GM23338 (cell line): ENCODE data around the gene MIDN. TPM values are rescaled to one million over a fixed set of nuclear protein-coding genes. Genes with fewer than 3 reads are reported as not detected.

Experiments used
- ATAC-seq: fragments of 200-7000 bp; cut with Tn5 transposase; 3 replicates; pipeline ENCODE4 v1.9.1; 2020
- DNase-seq: peaks from one replicate; pipeline ENCODE4 v3.0.0-alpha.2; 2015; ENCODE audit warnings: low spot score
- H2AFZ ChIP-seq: fragments of 200-600 bp; sonication (generic); 2 replicates; pipeline ENCODE4 v1.8.0; 2016; ENCODE audit warnings: antibody characterized with exemption, mild to moderate bottlenecking, moderate library complexity
- H3F3A ChIP-seq: fragments of 200-600 bp; sonication (generic); replicated peaks from 2 replicates; pipeline ENCODE4 v1.8.0; 2017; ENCODE audit warnings: antibody characterized with exemption, mixed run types, low read depth
- H3K27ac ChIP-seq: fragments of 200-600 bp; sonication (generic); 2 replicates; pipeline ENCODE4 v1.6.1; 2016; ENCODE audit warnings: low read depth
- H3K27me3 ChIP-seq: fragments of 200-600 bp; sonication (generic); 2 replicates; pipeline ENCODE4 v1.8.0; 2016; ENCODE audit warnings: mild to moderate bottlenecking, mixed run types, moderate library complexity; ENCODE audit not compliant: insufficient read depth
- H3K36me3 ChIP-seq: fragments of 200-600 bp; sonication (generic); 2 replicates; pipeline ENCODE4 v1.8.0; 2016; ENCODE audit warnings: mild to moderate bottlenecking; ENCODE audit not compliant: insufficient read depth
- H3K4me1 ChIP-seq: fragments of 200-600 bp; sonication (generic); 2 replicates; pipeline ENCODE4 v1.8.0; 2016; ENCODE audit warnings: mild to moderate bottlenecking, moderate library complexity; ENCODE audit not compliant: insufficient read depth
- H3K4me2 ChIP-seq: fragments of 200-600 bp; sonication (generic); 2 replicates; pipeline ENCODE4 v1.7.1; 2017; ENCODE audit warnings: mixed run types
- H3K4me3 ChIP-seq: fragments of 200-600 bp; sonication (generic); 2 replicates; pipeline ENCODE4 v1.6.1; 2016; ENCODE audit warnings: mixed run types
- H3K79me2 ChIP-seq: fragments of 200-600 bp; sonication (generic); replicated peaks from 2 replicates; pipeline ENCODE4 v1.8.0; 2017; ENCODE audit warnings: mild to moderate bottlenecking; ENCODE audit not compliant: insufficient read depth
- H3K9me2 ChIP-seq: fragments of 200-600 bp; sonication (generic); 2 replicates; pipeline ENCODE4 v1.8.0; 2017; ENCODE audit not compliant: insufficient read depth
- H4K20me1 ChIP-seq: fragments of 200-600 bp; sonication (generic); replicated peaks from 2 replicates; pipeline ENCODE4 v1.8.0; 2017; ENCODE audit warnings: mild to moderate bottlenecking; ENCODE audit not compliant: insufficient read depth
- H3K27ac Mint-ChIP-seq: 2 replicates; pipeline ENCODE4 v1.8.0; 2020; ENCODE audit warnings: inconsistent platforms, mild to moderate bottlenecking, moderate library complexity, mixed read lengths
- H3K27me3 Mint-ChIP-seq: 3 replicates; pipeline ENCODE4 v1.8.0; 2022; ENCODE audit warnings: low read depth, mild to moderate bottlenecking, moderate library complexity, mixed read lengths, inconsistent platforms; ENCODE audit not compliant: insufficient read depth, poor library complexity
- H3K36me3 Mint-ChIP-seq: 3 replicates; pipeline ENCODE4 v1.8.0; 2021; ENCODE audit warnings: low read depth, mild to moderate bottlenecking, inconsistent platforms, moderate library complexity, mixed read lengths
- H3K4me1 Mint-ChIP-seq: 3 replicates; pipeline ENCODE4 v1.8.0; 2020; ENCODE audit warnings: mild to moderate bottlenecking, inconsistent platforms, mixed read lengths
- H3K4me3 Mint-ChIP-seq: 3 replicates; pipeline ENCODE4 v1.8.0; 2021; ENCODE audit warnings: moderate library complexity, mild to moderate bottlenecking, inconsistent platforms, mixed read lengths
- H3K9me3 Mint-ChIP-seq: 3 replicates; pipeline ENCODE4 v1.8.0; 2020; ENCODE audit warnings: moderate library complexity, mild to moderate bottlenecking, inconsistent platforms, mixed read lengths
- CREB1 ChIP-seq: fragments of 250-450 bp; sonication (Bioruptor Pico); IDR thresholded peaks from 2 replicates; pipeline ENCODE4 v1.5.0; 2020; ENCODE audit warnings: low read depth, mild to moderate bottlenecking, moderate library complexity
- STAT1 ChIP-seq: IDR thresholded peaks from one replicate; pipeline ENCODE4 v1.6.1; 2016; ENCODE audit warnings: antibody characterized with exemption; ENCODE audit not compliant: unreplicated experiment
- polyA plus RNA-seq: library from polyadenylated mRNA; unstranded; fragments of >200 nt; fragmentation: Nextera tagmentation; extraction: Ambion mirVana; gene quantifications from 2 replicates; pipeline ENCODE4 v1.2.1, GENCODE V29; 2016
- total RNA-seq: library from RNA; depleted of rRNA; stranded (reverse); fragments of >200 nt; shearing (Covaris generic); gene quantifications from 2 replicates; pipeline ENCODE4 v1.2.3, GENCODE V29; 2014
- TF ChIP-seq, protein P1 (sequence below): fragments of 250-450 bp; sonication (Bioruptor Pico); IDR thresholded peaks from 2 replicates; pipeline ENCODE4 v1.5.0; 2020; ENCODE audit warnings: mild to moderate bottlenecking, moderate library complexity
- TF ChIP-seq, protein P2 (sequence below), 2 experiments: fragments of 200-600 bp in 1 of 2; sonication (generic) in 1 of 2; conservative IDR thresholded peaks; 2 replicates each; pipeline versions ENCODE4 v1.5.1 to v1.6.1; 2016 to 2017; ENCODE audit warnings: antibody characterized with exemption in 2 of 2, low read depth in 2 of 2, mild to moderate bottlenecking in 2 of 2, moderate library complexity in 1 of 2

MIDN gene
- total and polyA plus RNA-seq, 2 experiments from 2014 or later = 28.6 to 113 TPM

DNA sequence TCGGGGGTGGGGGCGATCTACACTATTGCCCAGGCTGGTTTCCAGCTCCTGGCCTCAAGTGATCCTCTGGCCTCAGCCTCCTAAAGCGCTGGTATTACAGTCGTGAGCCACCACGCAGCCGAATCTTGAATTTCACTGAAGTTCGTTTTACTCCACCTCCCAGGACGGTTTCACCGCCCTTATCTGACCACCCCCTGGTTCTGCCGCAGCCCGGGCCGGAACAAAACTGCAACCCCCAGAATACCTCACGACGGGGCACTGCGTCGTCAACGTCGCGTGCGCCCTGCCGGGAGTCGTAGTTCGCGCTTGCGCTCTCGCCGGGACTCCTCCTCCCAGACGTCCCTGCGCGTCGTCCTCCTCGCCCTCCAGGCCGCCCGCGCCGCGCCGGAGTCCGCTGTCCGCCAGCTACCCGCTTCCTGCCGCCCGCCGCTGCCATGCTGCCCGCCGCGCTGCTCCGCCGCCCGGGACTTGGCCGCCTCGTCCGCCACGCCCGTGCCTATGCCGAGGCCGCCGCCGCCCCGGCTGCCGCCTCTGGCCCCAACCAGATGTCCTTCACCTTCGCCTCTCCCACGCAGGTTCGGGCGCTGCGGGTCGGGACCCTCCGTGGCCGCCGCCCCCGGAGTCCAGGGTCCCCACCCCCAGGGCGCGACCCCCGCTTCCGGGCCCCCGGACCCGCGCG lies 6.8 kb upstream of the MIDN start, which contains the start of gene ATP5F1D (continued):
- TF ChIP-seq, protein P1, sequence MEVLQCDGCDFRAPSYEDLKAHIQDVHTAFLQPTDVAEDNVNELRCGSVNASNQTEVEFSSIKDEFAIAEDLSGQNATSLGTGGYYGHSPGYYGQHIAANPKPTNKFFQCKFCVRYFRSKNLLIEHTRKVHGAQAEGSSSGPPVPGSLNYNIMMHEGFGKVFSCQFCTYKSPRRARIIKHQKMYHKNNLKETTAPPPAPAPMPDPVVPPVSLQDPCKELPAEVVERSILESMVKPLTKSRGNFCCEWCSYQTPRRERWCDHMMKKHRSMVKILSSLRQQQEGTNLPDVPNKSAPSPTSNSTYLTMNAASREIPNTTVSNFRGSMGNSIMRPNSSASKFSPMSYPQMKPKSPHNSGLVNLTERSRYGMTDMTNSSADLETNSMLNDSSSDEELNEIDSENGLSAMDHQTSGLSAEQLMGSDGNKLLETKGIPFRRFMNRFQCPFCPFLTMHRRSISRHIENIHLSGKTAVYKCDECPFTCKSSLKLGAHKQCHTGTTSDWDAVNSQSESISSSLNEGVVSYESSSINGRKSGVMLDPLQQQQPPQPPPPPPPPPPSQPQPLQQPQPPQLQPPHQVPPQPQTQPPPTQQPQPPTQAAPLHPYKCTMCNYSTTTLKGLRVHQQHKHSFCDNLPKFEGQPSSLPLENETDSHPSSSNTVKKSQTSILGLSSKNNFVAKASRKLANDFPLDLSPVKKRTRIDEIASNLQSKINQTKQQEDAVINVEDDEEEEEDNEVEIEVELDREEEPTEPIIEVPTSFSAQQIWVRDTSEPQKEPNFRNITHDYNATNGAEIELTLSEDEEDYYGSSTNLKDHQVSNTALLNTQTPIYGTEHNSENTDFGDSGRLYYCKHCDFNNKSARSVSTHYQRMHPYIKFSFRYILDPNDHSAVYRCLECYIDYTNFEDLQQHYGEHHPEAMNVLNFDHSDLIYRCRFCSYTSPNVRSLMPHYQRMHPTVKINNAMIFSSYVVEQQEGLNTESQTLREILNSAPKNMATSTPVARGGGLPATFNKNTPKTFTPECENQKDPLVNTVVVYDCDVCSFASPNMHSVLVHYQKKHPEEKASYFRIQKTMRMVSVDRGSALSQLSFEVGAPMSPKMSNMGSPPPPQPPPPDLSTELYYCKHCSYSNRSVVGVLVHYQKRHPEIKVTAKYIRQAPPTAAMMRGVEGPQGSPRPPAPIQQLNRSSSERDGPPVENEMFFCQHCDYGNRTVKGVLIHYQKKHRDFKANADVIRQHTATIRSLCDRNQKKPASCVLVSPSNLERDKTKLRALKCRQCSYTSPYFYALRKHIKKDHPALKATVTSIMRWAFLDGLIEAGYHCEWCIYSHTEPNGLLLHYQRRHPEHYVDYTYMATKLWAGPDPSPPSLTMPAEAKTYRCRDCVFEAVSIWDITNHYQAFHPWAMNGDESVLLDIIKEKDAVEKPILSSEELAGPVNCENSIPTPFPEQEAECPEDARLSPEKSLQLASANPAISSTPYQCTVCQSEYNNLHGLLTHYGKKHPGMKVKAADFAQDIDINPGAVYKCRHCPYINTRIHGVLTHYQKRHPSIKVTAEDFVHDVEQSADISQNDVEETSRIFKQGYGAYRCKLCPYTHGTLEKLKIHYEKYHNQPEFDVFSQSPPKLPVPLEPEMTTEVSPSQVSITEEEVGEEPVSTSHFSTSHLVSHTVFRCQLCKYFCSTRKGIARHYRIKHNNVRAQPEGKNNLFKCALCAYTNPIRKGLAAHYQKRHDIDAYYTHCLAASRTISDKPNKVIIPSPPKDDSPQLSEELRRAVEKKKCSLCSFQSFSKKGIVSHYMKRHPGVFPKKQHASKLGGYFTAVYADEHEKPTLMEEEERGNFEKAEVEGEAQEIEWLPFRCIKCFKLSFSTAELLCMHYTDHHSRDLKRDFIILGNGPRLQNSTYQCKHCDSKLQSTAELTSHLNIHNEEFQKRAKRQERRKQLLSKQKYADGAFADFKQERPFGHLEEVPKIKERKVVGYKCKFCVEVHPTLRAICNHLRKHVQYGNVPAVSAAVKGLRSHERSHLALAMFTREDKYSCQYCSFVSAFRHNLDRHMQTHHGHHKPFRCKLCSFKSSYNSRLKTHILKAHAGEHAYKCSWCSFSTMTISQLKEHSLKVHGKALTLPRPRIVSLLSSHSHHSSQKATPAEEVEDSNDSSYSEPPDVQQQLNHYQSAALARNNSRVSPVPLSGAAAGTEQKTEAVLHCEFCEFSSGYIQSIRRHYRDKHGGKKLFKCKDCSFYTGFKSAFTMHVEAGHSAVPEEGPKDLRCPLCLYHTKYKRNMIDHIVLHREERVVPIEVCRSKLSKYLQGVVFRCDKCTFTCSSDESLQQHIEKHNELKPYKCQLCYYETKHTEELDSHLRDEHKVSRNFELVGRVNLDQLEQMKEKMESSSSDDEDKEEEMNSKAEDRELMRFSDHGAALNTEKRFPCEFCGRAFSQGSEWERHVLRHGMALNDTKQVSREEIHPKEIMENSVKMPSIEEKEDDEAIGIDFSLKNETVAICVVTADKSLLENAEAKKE = no peak
- TF ChIP-seq CREB1 (peak; percentile 95), STAT1 (no peak)

DNA sequence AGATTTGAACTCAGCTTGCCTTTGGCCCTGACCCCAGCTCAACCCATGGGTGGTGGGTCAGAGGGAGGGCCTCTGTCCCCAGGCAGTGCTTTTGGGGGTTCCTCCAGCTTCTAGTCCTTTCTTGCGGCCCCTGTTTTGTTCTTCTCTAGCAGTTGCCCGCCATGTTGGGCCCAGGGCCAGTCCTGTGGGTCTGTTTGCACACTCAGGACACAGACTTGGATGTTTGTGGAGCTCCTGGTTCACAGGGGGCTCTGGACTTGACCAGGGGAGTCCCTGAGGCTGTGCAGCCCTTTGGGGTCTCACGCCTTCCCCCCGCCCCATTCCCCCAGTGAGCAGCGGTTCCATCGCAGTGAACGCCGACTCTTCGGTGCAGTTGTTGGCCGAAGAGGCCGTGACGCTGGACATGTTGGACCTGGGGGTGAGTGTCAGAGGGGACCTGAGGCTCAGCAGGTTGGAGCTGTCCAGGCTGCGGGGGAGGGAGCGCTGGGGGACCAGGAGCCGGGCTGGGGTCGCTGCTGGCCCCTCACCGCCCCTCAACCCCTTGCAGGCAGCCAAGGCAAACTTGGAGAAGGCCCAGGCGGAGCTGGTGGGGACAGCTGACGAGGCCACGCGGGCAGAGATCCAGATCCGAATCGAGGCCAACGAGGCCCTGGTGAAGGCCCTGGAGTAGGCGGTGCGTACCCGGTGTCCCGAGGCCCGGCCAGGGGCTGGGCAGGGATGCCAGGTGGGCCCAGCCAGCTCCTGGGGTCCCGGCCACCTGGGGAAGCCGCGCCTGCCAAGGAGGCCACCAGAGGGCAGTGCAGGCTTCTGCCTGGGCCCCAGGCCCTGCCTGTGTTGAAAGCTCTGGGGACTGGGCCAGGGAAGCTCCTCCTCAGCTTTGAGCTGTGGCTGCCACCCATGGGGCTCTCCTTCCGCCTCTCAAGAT lies 4.4 kb upstream of the MIDN start:
- no peaks in the 10 kb centered on the region; the same call in 2 of the 3 replicates for H3K9me3 Mint-ChIP-seq
- peak overlapping the region; percentile 94 for H3K27ac Mint-ChIP-seq
- DNase-seq = peak; percentile 88
- peaks cover 13% of the 10 kb centered on the region for H3K4me1 Mint-ChIP-seq
- H3K36me3 ChIP-seq = no peaks in the 10 kb centered on the region
- peaks cover 27% of the 10 kb centered on the region for H3F3A ChIP-seq
- peak; percentile 49 for ATAC-seq
- peaks cover 7% of the 10 kb centered on the region for H3K79me2 ChIP-seq
- peak overlapping the region; percentile 48; the same call in 2 of the 3 replicates for H3K4me3 Mint-ChIP-seq
- no peaks in the 10 kb centered on the region; the same call in 2 of the 3 replicates for H3K36me3 Mint-ChIP-seq
- H3K27me3 Mint-ChIP-seq = peaks cover 12% of the 10 kb centered on the region
- no peak overlapping the region for H3K4me3 ChIP-seq
- H3K4me2 ChIP-seq = no peak overlapping the region
- H3K27ac ChIP-seq = no peak overlapping the region
- H3K27me3 ChIP-seq = no peaks in the 10 kb centered on the region
- peaks cover 3% of the 10 kb centered on the region; the same call in 1 of the 2 replicates for H4K20me1 ChIP-seq
- H3K9me2 ChIP-seq = no peaks in the 10 kb centered on the region
- peaks cover 11% of the 10 kb centered on the region; the same call in 1 of the 2 replicates for H3K4me1 ChIP-seq
- no peak for TF ChIP-seq STAT1
- TF ChIP-seq, protein P2, sequence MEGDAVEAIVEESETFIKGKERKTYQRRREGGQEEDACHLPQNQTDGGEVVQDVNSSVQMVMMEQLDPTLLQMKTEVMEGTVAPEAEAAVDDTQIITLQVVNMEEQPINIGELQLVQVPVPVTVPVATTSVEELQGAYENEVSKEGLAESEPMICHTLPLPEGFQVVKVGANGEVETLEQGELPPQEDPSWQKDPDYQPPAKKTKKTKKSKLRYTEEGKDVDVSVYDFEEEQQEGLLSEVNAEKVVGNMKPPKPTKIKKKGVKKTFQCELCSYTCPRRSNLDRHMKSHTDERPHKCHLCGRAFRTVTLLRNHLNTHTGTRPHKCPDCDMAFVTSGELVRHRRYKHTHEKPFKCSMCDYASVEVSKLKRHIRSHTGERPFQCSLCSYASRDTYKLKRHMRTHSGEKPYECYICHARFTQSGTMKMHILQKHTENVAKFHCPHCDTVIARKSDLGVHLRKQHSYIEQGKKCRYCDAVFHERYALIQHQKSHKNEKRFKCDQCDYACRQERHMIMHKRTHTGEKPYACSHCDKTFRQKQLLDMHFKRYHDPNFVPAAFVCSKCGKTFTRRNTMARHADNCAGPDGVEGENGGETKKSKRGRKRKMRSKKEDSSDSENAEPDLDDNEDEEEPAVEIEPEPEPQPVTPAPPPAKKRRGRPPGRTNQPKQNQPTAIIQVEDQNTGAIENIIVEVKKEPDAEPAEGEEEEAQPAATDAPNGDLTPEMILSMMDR (conservative IDR thresholded peaks at IDR 0.05; ENCODE audit: low read depth in 2 of 2) = peak; percentile 65 to 95
- no peak overlapping the region for H2AFZ ChIP-seq
